Activated CD8-positive, alpha-beta memory T cell treated with anti-CD3 and anti-CD28 coated beads for 4 hours (primary cell): Measurements from ENCODE around the gene ZBTB46.
"Not testable (repeated sequence)": the region's sequence is repeated elsewhere in the genome, so short reads cannot be mapped to it uniquely, and the experiment has no call there.

ENCODE experiments used
- DNase-seq, 2 donors: peaks; one replicate each; pipeline ENCODE4 v3.0.0-alpha.2; 2020; ENCODE audit warnings: low read depth in 2 of 2

The ZBTB46 gene

GRCh38 chr20:63830841-63831588, at the start of gene ZBTB46:
Gene ZBTB46 (minus strand): TSS chr20:63831264. CDS start chr20:63790757, 40,507 bp downstream.
- no peak for DNase-seq

GRCh38 chr20:63878899-63879663, 48.0 kb upstream of the ZBTB46 start:
- DNase-seq = no peak

GRCh38 chr20:63877755-63878470, 46.8 kb upstream of the ZBTB46 start:
- no peak for DNase-seq

GRCh38 chr20:63876489-63877036, 45.5 kb upstream of the ZBTB46 start:
- no peak for DNase-seq

- not testable (repeated sequence) for DNase-seq
These were observed 43.2 kb upstream of the ZBTB46 start for GRCh38 chr20:63874241-63874640.

- DNase-seq = no peak
These were observed 42.5 kb upstream of the ZBTB46 start for GRCh38 chr20:63873477-63873971.

- DNase-seq = no peak
These were observed 37.2 kb upstream of the ZBTB46 start for GRCh38 chr20:63868264-63868663.

GRCh38 chr20:63867042-63867441, 36.0 kb upstream of the ZBTB46 start:
- not testable (repeated sequence) for DNase-seq

- DNase-seq = peak; percentile 95 to 97
These were observed 34.0 kb upstream of the ZBTB46 start, which contains the start of gene TPD52L2 for GRCh38 chr20:63864978-63865640. Gene TPD52L2 (plus strand): TSS chr20:63865270. CDS start chr20:63865366, 96 bp downstream.

GRCh38 chr20:63864545-63864977, 33.5 kb upstream of the ZBTB46 start:
- DNase-seq = no peak

GRCh38 chr20:63863798-63864544, 32.9 kb upstream of the ZBTB46 start:
- peak; percentile 54 to 65 for DNase-seq

GRCh38 chr20:63863021-63863797, 32.1 kb upstream of the ZBTB46 start:
- no peak for DNase-seq

GRCh38 chr20:63861981-63862901, 31.2 kb upstream of the ZBTB46 start:
- DNase-seq = no peak

- DNase-seq = no peak
These were observed 30.4 kb upstream of the ZBTB46 start, which contains the start of gene ABHD16B for GRCh38 chr20:63861365-63861934. Gene ABHD16B (plus strand): TSS chr20:63861498. CDS start chr20:63861541, 43 bp downstream.

GRCh38 chr20:63860325-63861051, 29.4 kb upstream of the ZBTB46 start:
- DNase-seq = no peak

- DNase-seq = no peak
These were observed 28.2 kb upstream of the ZBTB46 start for GRCh38 chr20:63859166-63859699.
